ENCODE results near the gene LCA5.

Gene LCA5

GRCh38 chr6:79504372-79504771 lies 32.9 kb downstream of the LCA5 start:
- Histone ChIP-seq H3K4me3 (ENCODE audit: low read length) (no peak overlapping the region), H3K4me2 (ENCODE audit: low read length) (no peak overlapping the region), H3K79me2 (ENCODE audit: control insufficient read depth, low read length) (no peaks in the 10 kb centered on the region), H3F3A (ENCODE audit: control insufficient read depth, insufficient read depth) (no peaks in the 10 kb centered on the region), H3K36me3 (ENCODE audit: control insufficient read depth, low read length) (no peaks in the 10 kb centered on the region), H3K9me2 (replicated peaks; ENCODE audit: control insufficient read depth, low read length) (no peaks in the 10 kb centered on the region), H3K27ac (ENCODE audit: low read depth, low read length) (no peak overlapping the region), H3K27me3 (ENCODE audit: control insufficient read depth, low read length) (no peaks in the 10 kb centered on the region), H4K20me1 (ENCODE audit: control insufficient read depth, insufficient read depth, low read depth, low read length) (no peaks in the 10 kb centered on the region), H3K4me1 (ENCODE audit: control insufficient read depth, low read length) (no peaks in the 10 kb centered on the region), H3K9me3 (ENCODE audit: control insufficient read depth, insufficient read depth, low read length) (no peaks in the 10 kb centered on the region)
- no peak for TF ChIP-seq EZH2phosphoT487 (IDR thresholded peaks at IDR 0.05; ENCODE audit: borderline replicate concordance, low read length)
- TF ChIP-seq CTCF (IDR thresholded peaks at IDR 0.05; ENCODE audit: low read depth, low read length, poor library complexity, severe bottlenecking): no peak

- no peak overlapping the region for H3K27ac ChIP-seq (ENCODE audit: low read depth, low read length)
- H3K4me1 ChIP-seq (ENCODE audit: control insufficient read depth, low read length): no peaks in the 10 kb centered on the region
- no peaks in the 10 kb centered on the region for H4K20me1 ChIP-seq (ENCODE audit: control insufficient read depth, insufficient read depth, low read depth, low read length)
- TF ChIP-seq EZH2phosphoT487 (IDR thresholded peaks at IDR 0.05; ENCODE audit: borderline replicate concordance, low read length): no peak
- no peak for TF ChIP-seq CTCF (IDR thresholded peaks at IDR 0.05; ENCODE audit: low read depth, low read length, poor library complexity, severe bottlenecking)
- no peaks in the 10 kb centered on the region for H3K27me3 ChIP-seq (ENCODE audit: control insufficient read depth, low read length)
- H3K79me2 ChIP-seq (ENCODE audit: control insufficient read depth, low read length): no peaks in the 10 kb centered on the region
- H3K9me2 ChIP-seq (replicated peaks; ENCODE audit: control insufficient read depth, low read length): no peaks in the 10 kb centered on the region
- no peak overlapping the region for H3K4me3 ChIP-seq (ENCODE audit: low read length)
- no peaks in the 10 kb centered on the region for H3K9me3 ChIP-seq (ENCODE audit: control insufficient read depth, insufficient read depth, low read length)
- no peaks in the 10 kb centered on the region for H3F3A ChIP-seq (ENCODE audit: control insufficient read depth, insufficient read depth)
- no peak overlapping the region for H3K4me2 ChIP-seq (ENCODE audit: low read length)
- H3K36me3 ChIP-seq (ENCODE audit: control insufficient read depth, low read length): no peaks in the 10 kb centered on the region
Measured at GRCh38 chr6:79498842-79499241, 38.4 kb downstream of the LCA5 start.

- Histone ChIP-seq H3K36me3 (ENCODE audit: control insufficient read depth, low read length) (no peaks in the 10 kb centered on the region), H3K27me3 (ENCODE audit: control insufficient read depth, low read length) (no peaks in the 10 kb centered on the region), H3K9me2 (replicated peaks; ENCODE audit: control insufficient read depth, low read length) (no peaks in the 10 kb centered on the region), H4K20me1 (ENCODE audit: control insufficient read depth, insufficient read depth, low read depth, low read length) (no peaks in the 10 kb centered on the region), H3K9me3 (ENCODE audit: control insufficient read depth, insufficient read depth, low read length) (no peaks in the 10 kb centered on the region), H3K4me3 (ENCODE audit: low read length) (no peak overlapping the region), H3F3A (ENCODE audit: control insufficient read depth, insufficient read depth) (no peaks in the 10 kb centered on the region), H3K79me2 (ENCODE audit: control insufficient read depth, low read length) (no peaks in the 10 kb centered on the region), H3K4me2 (ENCODE audit: low read length) (no peak overlapping the region), H3K4me1 (ENCODE audit: control insufficient read depth, low read length) (no peaks in the 10 kb centered on the region), H3K27ac (ENCODE audit: low read depth, low read length) (no peak overlapping the region)
- TF ChIP-seq CTCF (IDR thresholded peaks at IDR 0.05; ENCODE audit: low read depth, low read length, poor library complexity, severe bottlenecking): no peak
- no peak for TF ChIP-seq EZH2phosphoT487 (IDR thresholded peaks at IDR 0.05; ENCODE audit: borderline replicate concordance, low read length)
Measured at GRCh38 chr6:79495246-79495645, 42.0 kb downstream of the LCA5 start.

DNA sequence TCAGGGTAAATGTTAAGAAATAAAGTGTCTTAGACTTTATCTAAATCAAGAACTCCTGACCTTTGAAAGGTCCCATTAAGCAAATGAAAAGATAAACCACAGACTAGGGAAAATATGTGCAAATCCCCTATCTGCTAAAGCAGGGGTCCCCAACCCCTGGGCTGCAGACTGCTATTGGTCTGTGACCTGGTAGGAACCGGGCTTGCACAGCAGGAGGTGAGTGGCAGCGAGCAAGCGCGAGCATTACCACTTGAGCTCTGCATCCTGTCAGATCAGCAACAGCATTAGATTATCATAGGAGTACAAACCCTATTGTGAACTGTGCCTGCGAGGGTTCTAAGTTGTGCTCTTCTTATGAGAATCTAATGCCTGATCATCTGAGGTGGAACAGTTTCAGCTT lies 42.4 kb downstream of the LCA5 start:
- Histone ChIP-seq H3K27me3 (ENCODE audit: control insufficient read depth, low read length) (no peaks in the 10 kb centered on the region), H3K79me2 (ENCODE audit: control insufficient read depth, low read length) (no peaks in the 10 kb centered on the region), H4K20me1 (ENCODE audit: control insufficient read depth, insufficient read depth, low read depth, low read length) (no peaks in the 10 kb centered on the region), H3K4me1 (ENCODE audit: control insufficient read depth, low read length) (no peaks in the 10 kb centered on the region), H3K36me3 (ENCODE audit: control insufficient read depth, low read length) (no peaks in the 10 kb centered on the region), H3K4me3 (ENCODE audit: low read length) (no peak overlapping the region), H3K27ac (ENCODE audit: low read depth, low read length) (no peak overlapping the region), H3K9me3 (ENCODE audit: control insufficient read depth, insufficient read depth, low read length) (no peaks in the 10 kb centered on the region), H3F3A (ENCODE audit: control insufficient read depth, insufficient read depth) (no peaks in the 10 kb centered on the region), H3K9me2 (replicated peaks; ENCODE audit: control insufficient read depth, low read length) (no peaks in the 10 kb centered on the region), H3K4me2 (ENCODE audit: low read length) (no peak overlapping the region)
- TF ChIP-seq CTCF (IDR thresholded peaks at IDR 0.05; ENCODE audit: low read depth, low read length, poor library complexity, severe bottlenecking): no peak
- no peak for TF ChIP-seq EZH2phosphoT487 (IDR thresholded peaks at IDR 0.05; ENCODE audit: borderline replicate concordance, low read length)
